Mesendoderm (in vitro differentiated cells): ENCODE data around the gene FAM168A.

Experiments used
- DNase-seq: peaks from one replicate; pipeline ENCODE4 v3.0.0; 2013
- H2AK5ac ChIP-seq: 2 replicates; pipeline ENCODE4 v1.6.1; 2013; ENCODE audit warnings: low read length, inconsistent platforms
- H2BK120ac ChIP-seq: 2 replicates; pipeline ENCODE4 v1.6.1; 2013; ENCODE audit warnings: low read depth, mild to moderate bottlenecking, low read length, moderate library complexity, mixed read lengths
- H2BK15ac ChIP-seq: replicated peaks from 2 replicates; pipeline ENCODE4 v1.6.1; 2013; ENCODE audit warnings: low read depth, mild to moderate bottlenecking, moderate library complexity
- H2BK5ac ChIP-seq: 2 replicates; pipeline ENCODE4 v1.6.1; 2013; ENCODE audit warnings: low read length, inconsistent platforms
- H3K18ac ChIP-seq: 2 replicates; pipeline ENCODE4 v1.6.1; 2013; ENCODE audit warnings: mild to moderate bottlenecking, low read length, mixed read lengths
- H3K23ac ChIP-seq: one replicate; pipeline ENCODE4 v1.6.1; 2013; ENCODE audit warnings: low read length
- H3K27ac ChIP-seq: 2 replicates; pipeline ENCODE4 v1.5.1; 2013; ENCODE audit warnings: low read depth, mild to moderate bottlenecking, inconsistent platforms, low read length, moderate library complexity
- H3K27me3 ChIP-seq: 2 replicates; pipeline ENCODE4 v1.6.1; 2013; ENCODE audit warnings: low read length, control low read depth, mild to moderate bottlenecking, inconsistent platforms; ENCODE audit not compliant: insufficient read depth, poor library complexity
- H3K36me3 ChIP-seq: 2 replicates; pipeline ENCODE4 v1.6.1; 2013; ENCODE audit warnings: low read length, inconsistent platforms; ENCODE audit not compliant: control insufficient read depth, insufficient read depth
- H3K4ac ChIP-seq: one replicate; pipeline ENCODE4 v1.6.1; 2013; ENCODE audit warnings: low read depth, mild to moderate bottlenecking, low read length, moderate library complexity
- H3K4me1 ChIP-seq: 2 replicates; pipeline ENCODE4 v1.6.1; 2013; ENCODE audit warnings: low read depth, low read length, inconsistent platforms; ENCODE audit not compliant: control insufficient read depth
- H3K4me2 ChIP-seq: 2 replicates; pipeline ENCODE4 v1.6.1; 2013; ENCODE audit warnings: low read length
- H3K4me3 ChIP-seq: 2 replicates; pipeline ENCODE4 v1.5.1; 2013; ENCODE audit warnings: mild to moderate bottlenecking, low read length
- H3K56ac ChIP-seq: one replicate; pipeline ENCODE4 v1.6.1; 2013; ENCODE audit warnings: low read length
- H3K79me1 ChIP-seq: 2 replicates; pipeline ENCODE4 v1.6.1; 2013; ENCODE audit warnings: low read length, inconsistent platforms
- H3K79me2 ChIP-seq: 2 replicates; pipeline ENCODE4 v1.6.1; 2013; ENCODE audit warnings: mild to moderate bottlenecking, low read length; ENCODE audit not compliant: control insufficient read depth, insufficient read depth
- H3K9ac ChIP-seq: 2 replicates; pipeline ENCODE4 v1.6.1; 2013; ENCODE audit warnings: low read length, inconsistent platforms
- H4K5ac ChIP-seq: one replicate; pipeline ENCODE4 v1.6.1; 2013; ENCODE audit warnings: low read length
- H4K8ac ChIP-seq: one replicate; pipeline ENCODE4 v1.6.1; 2013; ENCODE audit warnings: low read depth, mild to moderate bottlenecking, control low read depth, low read length, moderate library complexity
- WGBS: extraction: QIAGEN DNeasy Blood & Tissue Kit; methylation state at CpG from one replicate; pipeline ENCODE4 v1.1.7; 2013; ENCODE audit warnings: low lambda C conversion rate, missing lambda C conversion rate; ENCODE audit not compliant: insufficient coverage; ENCODE audit errors: extremely low coverage; 5-methylcytosine and 5-hydroxymethylcytosine counted together

Gene FAM168A

DNA sequence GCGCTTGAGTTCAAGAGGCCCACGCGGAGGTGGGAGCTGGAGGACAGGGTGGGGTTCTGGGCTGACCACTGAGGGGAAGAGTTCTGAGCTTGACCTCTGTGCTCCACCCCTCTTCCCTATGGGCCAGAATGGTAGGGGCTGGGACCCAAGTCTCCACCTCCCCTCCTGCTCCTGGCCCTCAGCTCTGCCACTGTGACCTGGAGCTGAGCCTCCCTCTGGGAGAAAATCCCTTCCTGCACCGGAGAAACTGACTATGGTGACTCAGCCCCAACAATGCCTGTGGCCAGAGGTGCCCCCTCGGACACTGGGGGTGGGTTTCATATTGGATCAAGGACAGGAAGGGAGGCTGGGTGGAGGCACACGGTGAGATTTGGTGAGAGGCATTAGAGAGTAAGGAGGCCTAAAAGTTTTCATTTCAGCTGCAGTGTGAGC is 198.7 kb downstream of the FAM168A start:
- no peak overlapping the region for H3K27ac ChIP-seq
- H3K9ac ChIP-seq, result no peak overlapping the region
- no peak for DNase-seq
- no peaks in the 10 kb centered on the region for H3K4me1 ChIP-seq
- no peaks in the 10 kb centered on the region for H3K27me3 ChIP-seq
- no peak overlapping the region for H4K8ac ChIP-seq
- no peaks in the 10 kb centered on the region for H3K79me1 ChIP-seq
- no peak overlapping the region for H3K18ac ChIP-seq
- WGBS, result no CpG with 5 or more reads among the region's 6 CpGs
- no peak overlapping the region for H2AK5ac ChIP-seq
- no peaks in the 10 kb centered on the region for H3K79me2 ChIP-seq
- H3K4me3 ChIP-seq, result no peak overlapping the region
- H3K4ac ChIP-seq, result no peak overlapping the region
- no peak overlapping the region for H4K5ac ChIP-seq
- H3K23ac ChIP-seq, result no peak overlapping the region
- no peak overlapping the region for H2BK5ac ChIP-seq
- H2BK15ac ChIP-seq, result no peak overlapping the region
- no peaks in the 10 kb centered on the region for H3K36me3 ChIP-seq
- no peak overlapping the region for H2BK120ac ChIP-seq
- no peak overlapping the region for H3K56ac ChIP-seq
- H3K4me2 ChIP-seq, result no peak overlapping the region

DNA sequence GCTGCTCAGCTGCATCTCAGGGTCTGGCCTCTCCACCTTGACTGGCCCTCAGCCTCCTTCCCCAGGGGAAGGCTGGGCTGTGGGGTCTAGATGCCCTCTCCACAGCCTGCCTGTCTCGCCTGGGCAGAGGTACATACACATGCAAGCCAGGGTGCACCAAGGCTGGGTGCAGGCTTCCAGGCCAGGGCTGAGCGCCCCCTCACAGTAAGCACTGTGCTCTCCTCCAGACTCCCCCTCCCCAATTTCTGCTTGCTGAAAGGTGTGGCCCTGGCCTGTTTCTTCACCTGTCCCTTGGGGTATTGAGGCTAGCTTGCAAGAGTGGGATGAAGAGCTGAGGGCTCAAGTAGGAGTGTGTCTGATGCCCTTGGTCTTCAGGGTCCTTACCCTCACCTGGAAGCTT is 199.2 kb downstream of the FAM168A start:
- Histone ChIP-seq H3K4me3 (no peak overlapping the region), H4K8ac (no peak overlapping the region), H2AK5ac (no peak overlapping the region), H4K5ac (no peak overlapping the region), H2BK5ac (no peak overlapping the region), H3K23ac (no peak overlapping the region), H3K27ac (no peak overlapping the region), H2BK15ac (no peak overlapping the region), H3K79me2 (no peaks in the 10 kb centered on the region), H3K4me2 (no peak overlapping the region), H3K18ac (no peak overlapping the region), H2BK120ac (no peak overlapping the region), H3K79me1 (no peaks in the 10 kb centered on the region), H3K4ac (no peak overlapping the region), H3K27me3 (no peaks in the 10 kb centered on the region), H3K9ac (no peak overlapping the region), H3K56ac (no peak overlapping the region), H3K4me1 (no peaks in the 10 kb centered on the region), H3K36me3 (no peaks in the 10 kb centered on the region)
- no peak for DNase-seq
- no CpG with 5 or more reads among the region's 2 CpGs for WGBS

DNA sequence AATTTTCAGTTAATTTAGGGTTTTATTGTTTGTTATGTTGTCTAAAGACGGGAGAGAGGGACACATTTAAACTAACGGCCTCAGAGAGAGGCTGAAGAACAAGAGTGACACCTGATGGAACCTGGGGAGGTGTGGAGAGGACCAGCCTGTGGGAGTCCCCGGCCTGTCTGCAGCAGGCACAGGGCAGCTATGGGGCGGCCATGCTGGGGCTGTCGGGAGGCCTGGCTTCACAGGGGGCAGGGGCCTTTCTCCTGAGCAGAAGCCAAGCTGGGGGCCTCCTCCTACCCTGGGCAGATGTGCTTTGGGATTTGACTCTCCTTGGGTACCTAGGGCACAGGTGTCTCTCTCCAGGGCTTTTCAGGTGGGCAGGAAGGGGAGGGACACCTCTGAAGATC is 199.8 kb downstream of the FAM168A start:
- H2AK5ac ChIP-seq, result no peak overlapping the region
- H3K36me3 ChIP-seq, result no peaks in the 10 kb centered on the region
- DNase-seq, result no peak
- H3K9ac ChIP-seq, result no peak overlapping the region
- no peaks in the 10 kb centered on the region for H3K4me1 ChIP-seq
- H2BK15ac ChIP-seq, result no peak overlapping the region
- no peak overlapping the region for H3K27ac ChIP-seq
- no peak overlapping the region for H3K4ac ChIP-seq
- no peak overlapping the region for H3K23ac ChIP-seq
- H3K79me1 ChIP-seq, result no peaks in the 10 kb centered on the region
- H3K27me3 ChIP-seq, result no peaks in the 10 kb centered on the region
- H2BK120ac ChIP-seq, result no peak overlapping the region
- no peak overlapping the region for H2BK5ac ChIP-seq
- no peak overlapping the region for H3K4me2 ChIP-seq
- H3K79me2 ChIP-seq, result no peaks in the 10 kb centered on the region
- H3K56ac ChIP-seq, result no peak overlapping the region
- no CpG with 5 or more reads among the region's 5 CpGs for WGBS
- no peak overlapping the region for H3K4me3 ChIP-seq
- H4K8ac ChIP-seq, result no peak overlapping the region
- no peak overlapping the region for H4K5ac ChIP-seq
- H3K18ac ChIP-seq, result no peak overlapping the region

DNA sequence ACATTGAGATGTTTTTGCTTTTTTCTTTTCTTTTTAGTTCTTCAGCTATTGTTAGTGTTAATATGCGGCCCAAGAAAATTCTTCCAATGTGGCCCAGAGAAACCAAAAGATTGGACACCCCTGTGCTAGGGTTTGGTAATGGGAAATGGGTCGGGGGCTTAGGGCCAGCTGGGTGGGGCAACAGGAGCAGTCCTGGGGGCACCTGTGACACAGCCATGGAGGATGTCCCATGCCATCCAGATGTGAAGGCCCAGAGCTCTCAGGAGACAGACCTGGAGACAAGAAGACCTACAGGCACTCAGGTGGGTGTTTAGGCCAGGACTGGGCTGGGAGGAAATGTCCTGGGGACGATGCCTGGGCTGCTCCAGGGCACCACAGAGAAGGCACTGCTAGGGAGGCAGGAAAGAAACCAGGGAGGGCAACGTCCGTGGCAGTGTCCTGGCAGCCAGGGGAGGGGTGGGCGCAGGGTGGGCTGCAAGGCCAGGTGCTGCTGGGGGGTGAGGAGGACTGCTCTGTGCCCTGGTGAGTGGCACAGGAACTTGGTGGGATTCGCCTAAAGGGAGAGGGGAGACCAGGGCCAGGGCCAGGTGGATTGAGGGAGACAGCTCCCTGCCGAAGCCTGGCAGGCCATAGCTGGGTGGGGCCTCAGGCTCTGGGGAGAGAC is 200.3 kb downstream of the FAM168A start:
- Histone ChIP-seq H3K23ac (no peak overlapping the region), H2AK5ac (no peak overlapping the region), H3K4me2 (no peak overlapping the region), H3K4ac (no peak overlapping the region), H3K9ac (no peak overlapping the region), H3K27ac (no peak overlapping the region), H3K79me1 (no peaks in the 10 kb centered on the region), H2BK5ac (no peak overlapping the region), H3K36me3 (no peaks in the 10 kb centered on the region), H3K27me3 (no peaks in the 10 kb centered on the region), H2BK15ac (no peak overlapping the region), H2BK120ac (no peak overlapping the region), H3K18ac (no peak overlapping the region), H3K4me1 (no peaks in the 10 kb centered on the region), H3K56ac (no peak overlapping the region), H3K79me2 (no peaks in the 10 kb centered on the region), H4K5ac (no peak overlapping the region), H4K8ac (no peak overlapping the region), H3K4me3 (no peak overlapping the region)
- no peak for DNase-seq
- WGBS, result no CpG with 5 or more reads among the region's 8 CpGs

DNA sequence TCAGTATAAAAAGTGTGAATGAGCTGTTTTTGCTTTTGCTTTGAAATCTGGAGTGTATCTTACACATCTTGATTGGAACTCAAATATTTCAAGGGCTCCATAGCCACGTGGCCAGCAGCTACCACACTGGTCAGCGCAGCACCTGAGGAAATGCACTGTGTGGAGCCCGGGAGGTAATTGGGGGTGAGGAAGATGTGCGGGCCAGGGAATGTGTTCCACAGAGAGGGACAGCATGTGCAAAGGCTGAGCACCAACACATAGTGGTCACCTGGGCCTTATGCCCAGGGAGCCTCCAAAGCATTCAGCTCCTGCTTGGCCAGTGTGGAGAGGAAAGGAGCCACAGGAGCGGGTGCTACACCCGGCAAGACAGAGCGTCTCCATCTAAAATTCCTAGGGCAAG is 200.9 kb downstream of the FAM168A start:
- Histone ChIP-seq H4K5ac (no peak overlapping the region), H3K36me3 (no peaks in the 10 kb centered on the region), H2AK5ac (no peak overlapping the region), H3K79me2 (no peaks in the 10 kb centered on the region), H3K4ac (no peak overlapping the region), H2BK5ac (no peak overlapping the region), H3K4me1 (no peaks in the 10 kb centered on the region), H2BK15ac (no peak overlapping the region), H3K79me1 (no peaks in the 10 kb centered on the region), H3K27me3 (no peaks in the 10 kb centered on the region), H3K56ac (no peak overlapping the region), H3K27ac (no peak overlapping the region), H2BK120ac (no peak overlapping the region), H3K23ac (no peak overlapping the region), H3K4me2 (no peak overlapping the region), H3K9ac (no peak overlapping the region), H3K18ac (no peak overlapping the region), H3K4me3 (no peak overlapping the region), H4K8ac (no peak overlapping the region)
- WGBS, result no CpG with 5 or more reads among the region's 7 CpGs
- DNase-seq, result no peak

DNA sequence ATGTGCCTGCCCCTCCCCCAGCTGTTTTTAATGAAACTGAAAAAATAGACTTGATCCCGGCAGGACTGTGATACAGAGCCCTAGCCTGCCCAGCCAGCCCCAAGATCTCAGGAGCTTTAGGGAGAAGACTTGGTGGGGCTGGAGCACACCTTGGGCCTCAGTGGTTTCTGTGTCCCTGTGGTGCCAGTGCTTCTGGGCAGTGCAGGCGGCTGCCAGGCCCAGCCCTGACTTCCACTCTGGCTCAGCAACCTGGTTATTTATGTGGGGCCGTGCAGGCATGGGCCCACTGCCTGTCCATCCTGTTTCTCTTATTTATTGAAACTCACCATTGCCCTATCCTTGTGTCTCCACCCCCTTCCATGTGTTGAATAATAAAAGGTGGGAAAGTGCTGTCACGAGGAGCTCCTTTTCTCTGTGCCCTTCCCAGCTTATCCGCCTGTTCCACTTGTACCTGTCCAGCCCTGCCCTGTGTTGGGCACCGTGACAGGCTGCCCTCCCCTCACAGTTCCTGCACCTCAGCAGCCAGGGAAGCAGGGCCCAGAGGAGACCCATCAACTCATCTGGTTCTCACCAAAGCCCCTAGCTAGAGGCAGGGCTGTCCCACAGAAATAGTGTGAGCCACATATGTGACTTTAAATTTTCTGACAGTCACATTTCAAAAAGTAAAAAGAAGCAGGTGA is 201.5 kb downstream of the FAM168A start:
- Histone ChIP-seq H2BK15ac (no peak overlapping the region), H3K4me2 (no peak overlapping the region)

More for the DNA sequence above, 201.5 kb downstream of the FAM168A start:
- no peak overlapping the region for H4K5ac ChIP-seq
- WGBS, result no CpG with 5 or more reads among the region's 6 CpGs
- no peak overlapping the region for H3K23ac ChIP-seq
- no peaks in the 10 kb centered on the region for H3K79me1 ChIP-seq
- no peaks in the 10 kb centered on the region for H3K36me3 ChIP-seq
- no peak for DNase-seq
- H4K8ac ChIP-seq, result no peak overlapping the region
- H3K4me3 ChIP-seq, result no peak overlapping the region
- H3K27me3 ChIP-seq, result no peaks in the 10 kb centered on the region
- no peak overlapping the region for H3K18ac ChIP-seq
- H3K27ac ChIP-seq, result no peak overlapping the region
- H2AK5ac ChIP-seq, result no peak overlapping the region
- H2BK5ac ChIP-seq, result no peak overlapping the region
- no peak overlapping the region for H3K56ac ChIP-seq
- H3K4ac ChIP-seq, result no peak overlapping the region
- no peaks in the 10 kb centered on the region for H3K4me1 ChIP-seq
- no peak overlapping the region for H3K9ac ChIP-seq
- no peak overlapping the region for H2BK120ac ChIP-seq
- no peaks in the 10 kb centered on the region for H3K79me2 ChIP-seq
